GM12878 (cell line): ENCODE results near the gene TECTA. TPM values are rescaled to one million over a fixed set of nuclear protein-coding genes. Genes with fewer than 3 reads are reported as not detected.

Experiments
- ATAC-seq: fragments of 200-7000 bp; cut with Tn5 transposase; 3 replicates; pipeline ENCODE4 v1.9.1; 2020; ENCODE audit warnings: mild to moderate bottlenecking, moderate library complexity
- BruUV-seq: library from RNA; stranded (reverse); fragments of 400-500 nt; replicated peaks from 2 replicates; lab custom pipeline; 2021; lab: Mats Ljungman, UMichigan
- CTCF ChIA-PET: fragments of 300-600 bp; sonication (Branson Sonifier 250); formaldehyde crosslinking; extraction: SDS; loops from one replicate; lab custom pipeline; 2021; ENCODE audit warnings: inconsistent platforms; lab: Yijun Ruan, JAX
- POLR2A ChIA-PET: fragments of 350-600 bp; formaldehyde crosslinking; extraction: SDS; loops from one replicate; lab custom pipeline; 2021; ENCODE audit warnings: inconsistent platforms; lab: Charles Lee
- RAD21 ChIA-PET: fragments of 300-600 bp; sonication (Branson Sonifier 250); formaldehyde crosslinking; loops from one replicate; lab custom pipeline; 2023; ENCODE audit warnings: antibody characterized with exemption; ENCODE audit not compliant: unreplicated experiment; lab: Charles Lee
- SMC1A ChIA-PET: fragments of 300-600 bp; sonication (Branson Sonifier 250); formaldehyde crosslinking; loops from one replicate; lab custom pipeline; 2023; ENCODE audit not compliant: unreplicated experiment, uncharacterized antibody; lab: Charles Lee
- DNase-seq: peaks from one replicate; pipeline ENCODE4 v3.0.0-alpha.2; 2011; ENCODE audit warnings: low read depth, low spot score
- FAIRE-seq: peaks from 3 replicates; lab custom pipeline; 2011; peaks lifted over from hg19 to GRCh38; lab: Jason Lieb, UNC
- H2AFZ ChIP-seq: 2 replicates; pipeline ENCODE4 v1.6.0; 2011; ENCODE audit warnings: low read depth, low read length, control low read depth; ENCODE audit not compliant: control insufficient read depth
- H3K27ac ChIP-seq: 2 replicates; pipeline ENCODE4 v1.5.1; 2011; ENCODE audit warnings: control low read depth; ENCODE audit not compliant: control insufficient read depth, insufficient read depth
- H3K27me3 ChIP-seq, 2 experiments: replicated peaks in 1 of 2; 2 replicates each; pipeline versions ENCODE4 v1.6.0 to v1.6.1; 2011; ENCODE audit warnings: low read length in 1 of 2; ENCODE audit not compliant: control insufficient read depth in 2 of 2, insufficient read depth in 2 of 2
- H3K36me3 ChIP-seq, 2 experiments: 2 replicates each; pipeline ENCODE4 v1.5.1; 2011; ENCODE audit warnings: low read length in 1 of 2; ENCODE audit not compliant: control insufficient read depth in 2 of 2, insufficient read depth in 2 of 2
- H3K4me1 ChIP-seq: 2 replicates; pipeline ENCODE4 v1.6.1; 2011; ENCODE audit warnings: mild to moderate bottlenecking, low read length, moderate library complexity, mixed read lengths; ENCODE audit not compliant: control insufficient read depth, insufficient read depth
- H3K4me2 ChIP-seq: 2 replicates; pipeline ENCODE4 v1.6.0; 2011; ENCODE audit warnings: control low read depth; ENCODE audit not compliant: control insufficient read depth, insufficient read depth
- H3K4me3 ChIP-seq: fragments of 200-600 bp; sonication (generic); 2 replicates; pipeline ENCODE4 v1.5.1; 2016
- H3K79me2 ChIP-seq: 2 replicates; pipeline ENCODE4 v1.6.0; 2011; ENCODE audit warnings: low read length; ENCODE audit not compliant: control insufficient read depth, insufficient read depth
- H3K9ac ChIP-seq: 2 replicates; pipeline ENCODE4 v1.8.0; 2011; ENCODE audit warnings: low read length, control low read depth, mixed read lengths; ENCODE audit not compliant: control insufficient read depth, insufficient read depth
- H3K9me3 ChIP-seq: replicated peaks from 3 replicates; pipeline ENCODE4 v1.5.1; 2011; ENCODE audit warnings: mild to moderate bottlenecking, low read length; ENCODE audit not compliant: control insufficient read depth, insufficient read depth
- H4K20me1 ChIP-seq: 2 replicates; pipeline ENCODE4 v1.6.0; 2011; ENCODE audit not compliant: control insufficient read depth, insufficient read depth
- CHD2 ChIP-seq: IDR thresholded peaks from 2 replicates; pipeline ENCODE4 v1.6.1; 2011; ENCODE audit warnings: low read depth, low read length, improper control_type of control experiment, borderline replicate concordance
- IRF4 ChIP-seq: IDR thresholded peaks from 2 replicates; pipeline ENCODE4 v1.6.1; 2011; ENCODE audit warnings: low read depth, low read length
- JUNB ChIP-seq: IDR thresholded peaks from 2 replicates; pipeline ENCODE4 v1.6.1; 2016; ENCODE audit warnings: antibody characterized with exemption, mild to moderate bottlenecking
- STAT3 ChIP-seq: IDR thresholded peaks from 2 replicates; pipeline ENCODE4 v1.6.1; 2011; ENCODE audit warnings: low read depth, low read length, improper control_type of control experiment
- ZBTB40 ChIP-seq: fragments of 450-650 bp; IDR thresholded peaks from 2 replicates; pipeline ENCODE4 v1.6.1; 2016; ENCODE audit warnings: mild to moderate bottlenecking, moderate library complexity, borderline replicate concordance
- in situ Hi-C: fragments of 300-500 bp; cut with MboI; formaldehyde crosslinking; loops from 9 replicates; pipeline ENCODE4 v1.14.3; 2018; ENCODE audit warnings: mixed read lengths
- intact Hi-C: fragments of 100-400 bp; cut with micrococcal nuclease; formaldehyde crosslinking; loops from one replicate; pipeline ENCODE4 v1.14.2; 2022; ENCODE audit not compliant: unreplicated experiment
- polyA plus RNA-seq, 11 experiments: library from polyadenylated mRNA; depleted of rRNA in 4 of 11; unstranded in 6 of 11; stranded (reverse) in 5 of 11; fragments of >200 nt; fragmentation: Nextera tagmentation in 4 of 11; fragmentation: Illumina TruSeq in 1 of 11; extraction: Ambion mirVana in 4 of 11; extraction: Trizol in 1 of 11; gene quantifications; 1 replicate in 1 of 11; 2 replicates in 10 of 11; pipeline versions ENCODE4 v1.2.1 to v1.2.3, GENCODE V29; 2011 to 2016; ENCODE audit warnings: inconsistent platforms in 2 of 11, missing spikeins in 2 of 11, low read depth in 1 of 11
- total RNA-seq, 4 experiments: library from RNA; depleted of rRNA in 3 of 4; stranded (reverse); fragments of >200 nt in 3 of 4; fragmentation: Illumina TruSeq in 1 of 4; extraction: Trizol in 1 of 4; gene quantifications; 2 replicates each; pipeline versions ENCODE4 v1.2.1 to v1.2.3, GENCODE V29; 2013 to 2021

Gene TECTA
- total and polyA plus RNA-seq, 10 of the 15 experiments (the other 5 are each of a cell fraction or from before 2014, with no cell fraction given), result under 0.01 to 0.14 (median 0.05) TPM; not detected in 1

- TF ChIP-seq ZBTB40, result no peak
- no peak for TF ChIP-seq CHD2
- TF ChIP-seq IRF4, result peak; percentile 85
Measured at GRCh38 chr11:121207485-121208115, 106.6 kb downstream of the TECTA start (continued).

DNA sequence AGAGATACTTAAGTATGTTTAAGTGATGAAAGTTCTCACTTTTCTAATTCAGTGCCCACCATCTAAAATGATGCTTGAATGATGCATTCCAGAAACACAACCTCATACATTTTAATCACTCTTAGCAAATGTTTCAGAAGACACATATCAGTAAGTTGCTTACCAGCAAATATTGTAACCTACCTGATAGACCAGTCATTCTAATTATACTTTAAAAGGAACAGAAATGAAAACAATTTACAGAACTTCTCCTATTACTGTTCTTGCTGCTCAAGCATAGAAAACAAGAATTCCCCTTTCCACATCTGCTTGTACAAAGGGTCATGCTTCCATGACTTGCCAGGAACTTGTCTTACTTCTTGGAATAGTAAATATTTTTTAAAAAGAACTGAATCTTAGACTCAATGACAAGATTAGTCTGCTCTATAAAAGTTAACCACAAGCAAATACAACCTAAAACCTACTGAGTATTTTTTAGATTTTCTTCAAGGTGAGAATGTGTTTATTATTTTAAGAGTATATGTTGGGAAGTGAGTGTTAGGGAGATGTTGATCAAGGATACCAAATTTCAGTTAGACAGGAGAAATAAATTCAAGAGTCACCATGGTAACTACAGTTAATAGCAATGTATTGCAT is 109.5 kb downstream of the TECTA start:
- ATAC-seq, result no peak; the same call in 2 of the 3 replicates
- RAD21 ChIA-PET, result no interaction called here

More for the DNA sequence above, 109.5 kb downstream of the TECTA start:
- Histone ChIP-seq H3K4me3 (no peak overlapping the region), H3K9ac (no peak overlapping the region), H2AFZ (no peak overlapping the region), H3K36me3 (no peaks in the 10 kb centered on the region), H3K9me3 (no peaks in the 10 kb centered on the region; the same call in 2 of the 3 replicates), H3K4me1 (peaks cover 4% of the 10 kb centered on the region), H4K20me1 (no peaks in the 10 kb centered on the region), H3K79me2 (no peaks in the 10 kb centered on the region), H3K4me2 (no peak overlapping the region), H3K27ac (no peak overlapping the region), H3K27me3 (peaks cover 0 to 3% of the 10 kb centered on the region in 2 experiments; a peak in 1 of 4 replicates)
- intact Hi-C loops (no loop called here), in situ Hi-C loops (no loop called here)
- FAIRE-seq (no peak), DNase-seq (no peak)
- BruUV-seq, result no TSS peak
- TF ChIP-seq JUNB (peak; percentile 44), STAT3 (no peak)
- SMC1A ChIA-PET, result interaction anchor here (0.6 kb wide), 1 partner anchor 381 kb away, joined by 3 read pairs; no protein-coding TSS in a partner anchor
- CTCF ChIA-PET, result interaction anchor here (1.3 to 1.4 kb wide), 2 partner anchors 16 kb away, joined by 4 to 6 read pairs; no protein-coding TSS in a partner anchor
- POLR2A ChIA-PET, result no interaction called here
